H9 (cell line): ENCODE data around the gene ATG2B. TPM values are rescaled to one million over a fixed set of nuclear protein-coding genes. Genes with fewer than 3 reads are reported as not detected.

Source experiments
- DNase-seq: peaks from one replicate; pipeline ENCODE4 v3.0.0-alpha.2; 2017
- H2AFZ ChIP-seq: one replicate; pipeline ENCODE4 v1.6.1; 2013; ENCODE audit warnings: mild to moderate bottlenecking, low read length, control low read depth, moderate library complexity
- H2AK5ac ChIP-seq: 2 replicates; pipeline ENCODE4 v1.6.1; 2013; ENCODE audit warnings: low read length, control low read depth, mixed read lengths; ENCODE audit not compliant: insufficient read length
- H2BK120ac ChIP-seq: one replicate; pipeline ENCODE4 v1.6.1; 2013; ENCODE audit warnings: low read depth, mild to moderate bottlenecking, low read length, control low read depth, inconsistent platforms; ENCODE audit not compliant: poor library complexity, severe bottlenecking
- H2BK12ac ChIP-seq: 2 replicates; pipeline ENCODE4 v1.6.1; 2013; ENCODE audit warnings: low read length, control low read depth, mixed read lengths, low read depth; ENCODE audit not compliant: insufficient read length
- H2BK15ac ChIP-seq: 2 replicates; pipeline ENCODE4 v1.6.1; 2013; ENCODE audit warnings: low read depth, low read length, control low read depth
- H2BK20ac ChIP-seq: one replicate; pipeline ENCODE4 v1.6.1; 2013; ENCODE audit warnings: low read depth, mild to moderate bottlenecking, low read length, control low read depth, inconsistent platforms; ENCODE audit not compliant: poor library complexity, severe bottlenecking
- H2BK5ac ChIP-seq: 2 replicates; pipeline ENCODE4 v1.6.1; 2013; ENCODE audit warnings: low read length, control low read depth, mixed read lengths; ENCODE audit not compliant: insufficient read length
- H3K14ac ChIP-seq: 2 replicates; pipeline ENCODE4 v1.6.1; 2013; ENCODE audit warnings: low read length, control low read depth; ENCODE audit not compliant: insufficient read depth
- H3K18ac ChIP-seq: 2 replicates; pipeline ENCODE4 v1.6.1; 2013; ENCODE audit warnings: low read depth, mild to moderate bottlenecking, mixed read lengths, low read length, control low read depth; ENCODE audit not compliant: insufficient read length
- H3K23ac ChIP-seq: 2 replicates; pipeline ENCODE4 v1.6.1; 2013; ENCODE audit warnings: low read length, control low read depth, mixed read lengths, low read depth; ENCODE audit not compliant: insufficient read length
- H3K23me2 ChIP-seq: 2 replicates; pipeline ENCODE4 v1.6.1; 2013; ENCODE audit warnings: low read depth, mild to moderate bottlenecking, mixed read lengths, low read length, control low read depth; ENCODE audit not compliant: insufficient read length, poor library complexity, severe bottlenecking
- H3K27ac ChIP-seq: 2 replicates; pipeline ENCODE4 v1.5.1; 2013; ENCODE audit warnings: low read length, control low read depth, mixed read lengths, low read depth; ENCODE audit not compliant: insufficient read length
- H3K27me3 ChIP-seq: 2 replicates; pipeline ENCODE4 v1.6.1; 2013; ENCODE audit warnings: low read length, control low read depth, inconsistent platforms; ENCODE audit not compliant: insufficient read depth
- H3K4ac ChIP-seq: 2 replicates; pipeline ENCODE4 v1.6.1; 2013; ENCODE audit warnings: low read depth, mild to moderate bottlenecking, control low read depth, inconsistent platforms, low read length, moderate library complexity
- H3K4me1 ChIP-seq: 2 replicates; pipeline ENCODE4 v1.6.1; 2013; ENCODE audit warnings: low read length, control low read depth, inconsistent platforms; ENCODE audit not compliant: insufficient read depth
- H3K4me2 ChIP-seq: 2 replicates; pipeline ENCODE4 v1.6.1; 2013; ENCODE audit warnings: low read length, control low read depth, mixed read lengths; ENCODE audit not compliant: insufficient read length, insufficient read depth
- H3K56ac ChIP-seq: 2 replicates; pipeline ENCODE4 v1.6.1; 2013; ENCODE audit warnings: low read depth, mild to moderate bottlenecking, mixed read lengths, low read length, control low read depth; ENCODE audit not compliant: insufficient read length
- H3K79me1 ChIP-seq: 2 replicates; pipeline ENCODE4 v1.6.1; 2013; ENCODE audit warnings: low read depth, mild to moderate bottlenecking, moderate library complexity, low read length, control low read depth, inconsistent platforms; ENCODE audit not compliant: insufficient read depth, poor library complexity, severe bottlenecking
- H3K79me2 ChIP-seq: 2 replicates; pipeline ENCODE4 v1.6.1; 2013; ENCODE audit warnings: low read length, control low read depth, inconsistent platforms; ENCODE audit not compliant: insufficient read depth
- H3K9ac ChIP-seq: 2 replicates; pipeline ENCODE4 v1.6.1; 2013; ENCODE audit warnings: low read length, control low read depth, mixed read lengths; ENCODE audit not compliant: insufficient read length; ENCODE audit errors: extremely low read depth
- H3K9me3 ChIP-seq: one replicate; pipeline ENCODE4 v1.6.1; 2013; ENCODE audit warnings: low read depth, low read length, inconsistent platforms; ENCODE audit not compliant: control insufficient read depth
- H3T11ph ChIP-seq: one replicate; pipeline ENCODE4 v1.6.1; 2013; ENCODE audit warnings: mild to moderate bottlenecking, low read length, control low read depth, inconsistent platforms
- H4K20me1 ChIP-seq: one replicate; pipeline ENCODE4 v1.6.1; 2013; ENCODE audit not compliant: control insufficient read depth, insufficient read length, insufficient read depth
- H4K5ac ChIP-seq: 2 replicates; pipeline ENCODE4 v1.6.1; 2013; ENCODE audit warnings: low read depth, mild to moderate bottlenecking, mixed read lengths, low read length, control low read depth; ENCODE audit not compliant: insufficient read length
- H4K8ac ChIP-seq: replicated peaks from 2 replicates; pipeline ENCODE4 v1.6.1; 2013; ENCODE audit warnings: low read length, control low read depth, mixed read lengths, low read depth; ENCODE audit not compliant: insufficient read length
- H4K91ac ChIP-seq: 2 replicates; pipeline ENCODE4 v1.6.1; 2013; ENCODE audit warnings: low read depth, mild to moderate bottlenecking, moderate library complexity, mixed read lengths, low read length, control low read depth; ENCODE audit not compliant: insufficient read length
- H3K27ac Mint-ChIP-seq, 3 experiments: 2 replicates in 2 of 3; 3 replicates in 1 of 3; pipeline ENCODE4 v1.8.0; 2020 to 2021; ENCODE audit warnings: mixed read lengths in 3 of 3, mild to moderate bottlenecking in 1 of 3, moderate library complexity in 1 of 3
- H3K27me3 Mint-ChIP-seq: 2 replicates; pipeline ENCODE4 v1.8.0; 2021; ENCODE audit warnings: low read depth, mild to moderate bottlenecking, moderate library complexity, mixed read lengths
- H3K36me3 Mint-ChIP-seq, 3 experiments: 2 replicates in 2 of 3; 3 replicates in 1 of 3; pipeline ENCODE4 v1.8.0; 2020 to 2021; ENCODE audit warnings: low read depth in 3 of 3, mixed read lengths in 3 of 3; ENCODE audit not compliant: insufficient read depth in 1 of 3
- H3K4me1 Mint-ChIP-seq, 2 experiments: 2 replicates each; pipeline ENCODE4 v1.8.0; 2020; ENCODE audit warnings: mixed read lengths in 2 of 2
- H3K4me3 Mint-ChIP-seq, 2 experiments: 2 replicates in 1 of 2; 3 replicates in 1 of 2; pipeline ENCODE4 v1.8.0; 2020 to 2021; ENCODE audit warnings: mild to moderate bottlenecking in 2 of 2, mixed read lengths in 2 of 2, moderate library complexity in 1 of 2
- H3K9me3 Mint-ChIP-seq, 2 experiments: 2 replicates in 1 of 2; 3 replicates in 1 of 2; pipeline ENCODE4 v1.8.0; 2020; ENCODE audit warnings: mild to moderate bottlenecking in 2 of 2, mixed read lengths in 2 of 2, moderate library complexity in 1 of 2
- CTCF ChIP-seq: fragments of 200-600 bp; sonication (generic); conservative IDR thresholded peaks from 3 replicates; pipeline ENCODE4 v1.8.0; 2021; ENCODE audit warnings: antibody characterized with exemption, mild to moderate bottlenecking
- WGBS: extraction: QIAGEN DNeasy Blood & Tissue Kit; methylation state at CpG from one replicate; pipeline ENCODE4 v1.1.7; 2013; ENCODE audit warnings: missing lambda C conversion rate, low lambda C conversion rate, mixed read lengths; ENCODE audit not compliant: insufficient read length; ENCODE audit errors: extremely low coverage; 5-methylcytosine and 5-hydroxymethylcytosine counted together
- total RNA-seq: library from RNA; stranded (reverse); gene quantifications from 2 replicates; pipeline ENCODE4 v1.2.1, GENCODE V29; 2021

Gene ATG2B
- total RNA-seq, 1 experiment from 2014 or later: 12.6 TPM

- no peak overlapping the region for H2AK5ac ChIP-seq
- H3K9ac ChIP-seq: no peak overlapping the region
- H3K14ac ChIP-seq: no peak overlapping the region; the same call in 1 of the 2 replicates
- Mint-ChIP-seq H3K27ac (no peak overlapping the region), H3K4me3 (no peak overlapping the region; a peak in 1 of 5 replicates), H3K36me3 (no peaks in the 10 kb centered on the region; a peak in 1 of 7 replicates), H3K4me1 (peaks cover 19 to 22% of the 10 kb centered on the region in 2 experiments), H3K9me3 (no peaks in the 10 kb centered on the region; a peak in 1 of 5 replicates), H3K27me3 (peaks cover 10% of the 10 kb centered on the region)
- peaks cover 3% of the 10 kb centered on the region; the same call in 1 of the 2 replicates for H3K4me1 ChIP-seq
- no peak overlapping the region for H3K4me2 ChIP-seq
- no peak overlapping the region for H3K27ac ChIP-seq
- no peak for TF ChIP-seq CTCF
- no peaks in the 10 kb centered on the region for H3K79me2 ChIP-seq
- no peak overlapping the region for H2BK12ac ChIP-seq
- H2BK5ac ChIP-seq: no peak overlapping the region
- H2BK20ac ChIP-seq: no peak overlapping the region
- H2AFZ ChIP-seq: no peak overlapping the region
- no peak overlapping the region for H3K4ac ChIP-seq
- no peak overlapping the region for H3T11ph ChIP-seq
- no peak overlapping the region for H2BK15ac ChIP-seq
- H4K20me1 ChIP-seq: no peaks in the 10 kb centered on the region
- H4K5ac ChIP-seq: no peak overlapping the region
- H3K56ac ChIP-seq: no peak overlapping the region
- no peaks in the 10 kb centered on the region for H3K27me3 ChIP-seq
- no peak overlapping the region for H4K8ac ChIP-seq
- H3K23me2 ChIP-seq: no peaks in the 10 kb centered on the region
- H3K23ac ChIP-seq: no peak overlapping the region
- no peaks in the 10 kb centered on the region for H3K9me3 ChIP-seq
- H3K18ac ChIP-seq: no peak overlapping the region
- H2BK120ac ChIP-seq: no peak overlapping the region
- H4K91ac ChIP-seq: no peak overlapping the region
- H3K79me1 ChIP-seq: no peaks in the 10 kb centered on the region
- WGBS: no CpG with 5 or more reads among the region's 19 CpGs
- DNase-seq: no peak
Observed at GRCh38 chr14:96252323-96252998, 110.7 kb downstream of the ATG2B start.
